Nephron progenitor cell (in vitro differentiated cells): ENCODE data around the gene GPR61.

Source experiments
- DNase-seq: peaks from one replicate; pipeline ENCODE4 v3.0.0; 2021
- H3K27ac Mint-ChIP-seq: 2 replicates; pipeline ENCODE4 v1.8.0; 2021; ENCODE audit warnings: mild to moderate bottlenecking, moderate library complexity, mixed read lengths
- H3K27me3 Mint-ChIP-seq: 2 replicates; pipeline ENCODE4 v1.8.0; 2021; ENCODE audit warnings: mild to moderate bottlenecking, low read depth, mixed read lengths; ENCODE audit not compliant: poor library complexity
- H3K36me3 Mint-ChIP-seq: 2 replicates; pipeline ENCODE4 v1.8.0; 2021; ENCODE audit warnings: low read depth, mixed read lengths
- H3K4me1 Mint-ChIP-seq: 2 replicates; pipeline ENCODE4 v1.8.0; 2021; ENCODE audit warnings: mixed read lengths
- H3K4me3 Mint-ChIP-seq: 2 replicates; pipeline ENCODE4 v1.8.0; 2021; ENCODE audit warnings: mild to moderate bottlenecking, moderate library complexity, mixed read lengths
- H3K9me3 Mint-ChIP-seq: 2 replicates; pipeline ENCODE4 v1.8.0; 2021; ENCODE audit warnings: mild to moderate bottlenecking, moderate library complexity, mixed read lengths
- TF ChIP-seq, protein P1 (sequence below): fragments of 200-600 bp; sonication (generic); IDR thresholded peaks from 2 replicates; pipeline ENCODE4 v1.5.0; 2021; ENCODE audit warnings: antibody characterized with exemption

Gene GPR61

DNA sequence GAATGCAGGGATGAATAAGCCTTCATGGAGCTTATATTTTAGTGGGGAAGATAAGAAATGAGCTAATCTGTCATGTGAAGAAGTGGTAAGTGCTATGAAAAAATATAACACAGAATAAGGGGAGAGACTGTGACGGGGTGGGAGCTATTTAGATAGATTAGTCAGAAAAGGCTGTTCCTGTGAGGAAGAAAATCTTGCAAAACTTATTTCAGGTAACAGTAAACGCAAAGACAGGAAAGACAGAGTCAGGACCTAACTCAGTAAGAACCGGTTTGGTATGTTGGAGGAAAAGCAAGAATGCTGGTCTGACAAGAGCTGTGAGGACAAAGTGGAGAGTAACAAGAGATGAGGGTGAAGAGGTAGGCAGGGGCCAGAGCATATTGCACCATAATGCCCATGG, 30.7 kb downstream of the GPR61 start:
- no peak for DNase-seq
- Mint-ChIP-seq H3K27me3 (peaks cover 2% of the 10 kb centered on the region), H3K9me3 (no peaks in the 10 kb centered on the region), H3K4me1 (no peaks in the 10 kb centered on the region), H3K36me3 (peaks cover 10% of the 10 kb centered on the region), H3K4me3 (no peak overlapping the region), H3K27ac (no peak overlapping the region)
- TF ChIP-seq, protein P1, sequence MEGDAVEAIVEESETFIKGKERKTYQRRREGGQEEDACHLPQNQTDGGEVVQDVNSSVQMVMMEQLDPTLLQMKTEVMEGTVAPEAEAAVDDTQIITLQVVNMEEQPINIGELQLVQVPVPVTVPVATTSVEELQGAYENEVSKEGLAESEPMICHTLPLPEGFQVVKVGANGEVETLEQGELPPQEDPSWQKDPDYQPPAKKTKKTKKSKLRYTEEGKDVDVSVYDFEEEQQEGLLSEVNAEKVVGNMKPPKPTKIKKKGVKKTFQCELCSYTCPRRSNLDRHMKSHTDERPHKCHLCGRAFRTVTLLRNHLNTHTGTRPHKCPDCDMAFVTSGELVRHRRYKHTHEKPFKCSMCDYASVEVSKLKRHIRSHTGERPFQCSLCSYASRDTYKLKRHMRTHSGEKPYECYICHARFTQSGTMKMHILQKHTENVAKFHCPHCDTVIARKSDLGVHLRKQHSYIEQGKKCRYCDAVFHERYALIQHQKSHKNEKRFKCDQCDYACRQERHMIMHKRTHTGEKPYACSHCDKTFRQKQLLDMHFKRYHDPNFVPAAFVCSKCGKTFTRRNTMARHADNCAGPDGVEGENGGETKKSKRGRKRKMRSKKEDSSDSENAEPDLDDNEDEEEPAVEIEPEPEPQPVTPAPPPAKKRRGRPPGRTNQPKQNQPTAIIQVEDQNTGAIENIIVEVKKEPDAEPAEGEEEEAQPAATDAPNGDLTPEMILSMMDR = no peak

DNA sequence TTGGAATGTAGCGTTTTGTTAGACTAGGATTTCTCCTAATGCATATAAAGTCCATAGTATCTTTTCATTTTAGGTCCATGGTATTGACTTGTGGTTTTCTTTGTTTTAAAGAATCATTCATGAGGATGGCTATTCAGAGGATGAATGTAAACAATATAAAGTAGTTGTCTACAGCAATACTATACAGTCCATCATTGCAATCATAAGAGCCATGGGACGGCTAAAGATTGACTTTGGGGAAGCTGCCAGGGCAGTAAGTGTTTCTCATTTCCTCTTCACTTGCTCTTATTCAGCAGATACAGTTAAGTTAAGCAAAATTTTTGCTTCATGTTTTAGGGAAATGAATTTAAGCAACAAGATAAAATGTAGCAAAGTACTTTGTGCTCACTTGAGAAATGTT, 34.1 kb downstream of the GPR61 start:
- no peak for DNase-seq
- TF ChIP-seq, protein P1 = no peak
- peaks cover 35% of the 10 kb centered on the region for H3K36me3 Mint-ChIP-seq
- H3K27me3 Mint-ChIP-seq = no peaks in the 10 kb centered on the region
- no peaks in the 10 kb centered on the region for H3K4me1 Mint-ChIP-seq
- no peak overlapping the region for H3K27ac Mint-ChIP-seq
- H3K9me3 Mint-ChIP-seq = no peaks in the 10 kb centered on the region
- no peak overlapping the region for H3K4me3 Mint-ChIP-seq

DNA sequence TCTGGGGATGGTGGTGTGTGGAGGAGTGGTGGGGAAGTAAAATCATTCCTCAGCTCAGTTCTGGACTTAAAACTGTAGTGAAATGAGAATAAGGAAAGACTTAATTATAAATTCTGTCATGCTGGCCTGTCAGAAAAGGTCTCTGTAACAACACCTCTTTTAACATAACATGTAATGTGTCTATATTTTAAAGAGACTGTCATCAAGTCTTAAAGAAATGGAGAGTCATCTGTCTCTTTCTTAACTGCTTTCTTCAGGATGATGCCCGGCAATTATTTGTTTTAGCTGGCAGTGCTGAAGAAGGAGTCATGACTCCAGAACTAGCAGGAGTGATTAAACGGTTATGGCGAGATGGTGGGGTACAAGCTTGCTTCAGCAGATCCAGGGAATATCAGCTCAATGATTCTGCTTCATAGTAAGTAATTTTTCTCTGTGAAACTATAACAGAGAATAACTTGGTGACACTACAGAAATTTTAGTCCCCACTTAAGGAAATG, 39.3 kb downstream of the GPR61 start:
- DNase-seq = no peak
- peak overlapping the region; percentile 7 for H3K27ac Mint-ChIP-seq
- peaks cover 70% of the 10 kb centered on the region for H3K36me3 Mint-ChIP-seq
- TF ChIP-seq, protein P1 = no peak
- no peak overlapping the region for H3K4me3 Mint-ChIP-seq
- no peaks in the 10 kb centered on the region for H3K27me3 Mint-ChIP-seq
- no peaks in the 10 kb centered on the region for H3K4me1 Mint-ChIP-seq
- no peaks in the 10 kb centered on the region for H3K9me3 Mint-ChIP-seq

DNA sequence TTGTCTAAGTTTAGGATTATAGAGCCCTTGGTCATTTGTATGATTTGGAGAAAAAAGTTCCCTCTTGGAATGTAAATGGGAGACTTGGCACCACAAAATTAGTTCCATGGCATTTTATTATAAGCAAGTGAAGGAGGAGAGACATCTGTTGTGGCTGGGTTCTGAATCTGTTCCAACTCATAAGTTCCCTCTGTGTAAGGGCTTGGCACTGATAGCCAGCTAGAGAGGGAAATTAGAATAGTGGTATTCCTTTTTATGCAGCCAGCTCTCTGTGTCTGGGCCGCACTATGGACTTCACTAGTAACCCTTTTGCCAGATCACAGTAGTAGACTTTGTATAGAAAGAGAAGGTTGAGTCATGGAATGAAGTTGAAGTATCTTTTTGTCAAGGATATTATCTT, 39.8 kb downstream of the GPR61 start:
- Mint-ChIP-seq H3K4me3 (no peak overlapping the region), H3K27ac (no peak overlapping the region), H3K36me3 (peaks cover 72% of the 10 kb centered on the region), H3K9me3 (no peaks in the 10 kb centered on the region), H3K27me3 (no peaks in the 10 kb centered on the region), H3K4me1 (no peaks in the 10 kb centered on the region)
- TF ChIP-seq, protein P1 = no peak
- no peak for DNase-seq

DNA sequence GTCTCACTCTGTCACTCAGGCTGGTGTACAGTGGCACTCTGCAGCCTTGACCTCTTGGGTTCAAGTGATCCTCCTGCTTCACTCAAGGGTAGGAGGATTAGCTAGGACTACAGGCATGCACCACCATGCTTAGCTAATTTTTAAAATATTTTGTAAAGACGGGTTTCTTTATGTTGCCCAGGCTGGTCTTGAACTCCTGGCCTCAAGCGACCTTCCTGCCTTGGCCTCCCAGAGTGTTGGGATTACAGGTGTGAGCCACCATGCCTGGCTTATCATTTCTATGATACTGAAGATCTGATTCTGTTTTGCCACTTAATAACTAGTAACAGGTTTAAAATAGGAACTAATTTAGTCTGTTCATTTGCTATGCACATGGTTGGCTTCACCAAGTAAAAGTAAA, 42.3 kb downstream of the GPR61 start:
- Mint-ChIP-seq H3K4me1 (no peaks in the 10 kb centered on the region), H3K27ac (no peak overlapping the region), H3K9me3 (no peaks in the 10 kb centered on the region), H3K27me3 (no peaks in the 10 kb centered on the region), H3K4me3 (no peak overlapping the region), H3K36me3 (peaks cover 69% of the 10 kb centered on the region)
- no peak for DNase-seq
- TF ChIP-seq, protein P1 = no peak

DNA sequence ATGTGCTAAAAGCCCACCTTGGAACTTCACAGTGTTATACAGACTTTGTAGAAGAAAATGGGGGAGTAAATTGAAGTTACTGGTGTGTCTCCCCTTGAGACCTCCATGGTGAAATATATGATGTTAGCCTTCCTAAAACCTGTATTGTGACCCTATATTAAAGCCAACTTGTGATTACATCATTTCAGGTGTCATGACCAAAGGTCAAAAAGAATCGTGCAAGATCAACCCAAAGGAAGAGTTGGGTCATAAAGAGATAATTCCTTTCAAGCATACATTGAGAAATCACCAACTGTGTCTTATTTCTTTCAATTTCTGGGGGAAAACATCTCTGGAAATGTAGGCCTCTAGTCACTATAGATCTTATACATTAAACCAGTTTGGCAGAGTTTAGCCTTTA, 45.1 kb downstream of the GPR61 start:
- no peak overlapping the region for H3K4me3 Mint-ChIP-seq
- H3K9me3 Mint-ChIP-seq = no peaks in the 10 kb centered on the region
- H3K4me1 Mint-ChIP-seq = no peaks in the 10 kb centered on the region
- H3K27me3 Mint-ChIP-seq = peaks cover 2% of the 10 kb centered on the region
- no peak overlapping the region for H3K27ac Mint-ChIP-seq
- TF ChIP-seq, protein P1 = no peak
- peaks cover 78% of the 10 kb centered on the region for H3K36me3 Mint-ChIP-seq
- no peak for DNase-seq
